GM19099 (cell line): ENCODE data around the gene CLTB.

Experiments used
- POLR2A ChIP-seq: IDR thresholded peaks from 3 replicates; pipeline ENCODE4 v1.6.1; 2011; ENCODE audit warnings: low read depth; ENCODE audit not compliant: insufficient read length; ENCODE audit errors: extremely low read depth

The CLTB gene

GRCh38 chr5:176361437-176362232 is 54.7 kb downstream of the CLTB start, which contains the start of gene KIAA1191:
Gene KIAA1191 (minus strand): TSS chr5:176361764. CDS start chr5:176359508, 2,256 bp downstream.
- peak; percentile 98 for TF ChIP-seq POLR2A

GRCh38 chr5:176360894-176361436 is 55.4 kb downstream of the CLTB start:
- no peak for TF ChIP-seq POLR2A

GRCh38 chr5:176359658-176360057 is 56.7 kb downstream of the CLTB start:
- no peak for TF ChIP-seq POLR2A

- TF ChIP-seq POLR2A = no peak
Observed at GRCh38 chr5:176356179-176356566, 60.2 kb downstream of the CLTB start.

- TF ChIP-seq POLR2A = no peak
Observed at GRCh38 chr5:176355400-176356178, 60.8 kb downstream of the CLTB start.

- no peak for TF ChIP-seq POLR2A
Observed at GRCh38 chr5:176353533-176353932, 62.8 kb downstream of the CLTB start.

- no peak for TF ChIP-seq POLR2A
Observed at GRCh38 chr5:176352116-176352878, 64.0 kb downstream of the CLTB start.

- TF ChIP-seq POLR2A = no peak
Observed at GRCh38 chr5:176350416-176350815, 65.9 kb downstream of the CLTB start.

- no peak for TF ChIP-seq POLR2A
Observed at GRCh38 chr5:176342766-176343458, 73.4 kb downstream of the CLTB start.
